Panc1 (cell line): ENCODE results near the gene PAK1IP1.

Experiments
- CTCF ChIP-seq: fragments of 450-650 bp; IDR thresholded peaks from 2 replicates; pipeline ENCODE4 v1.5.1; 2017; ENCODE audit warnings: mild to moderate bottlenecking
- POLR2AphosphoS5 ChIP-seq: IDR thresholded peaks from 2 replicates; pipeline ENCODE4 v1.6.1; 2012; ENCODE audit warnings: mild to moderate bottlenecking, low read depth, low read length, moderate library complexity
- TCF7L2 ChIP-seq: IDR thresholded peaks from 2 replicates; pipeline ENCODE4 v1.6.1; 2011; ENCODE audit warnings: mild to moderate bottlenecking, low read depth, low read length, inconsistent platforms

GRCh38 chr6:10676403-10676802 lies 18.4 kb upstream of the PAK1IP1 start:
- TF ChIP-seq CTCF (no peak), TCF7L2 (no peak), POLR2AphosphoS5 (no peak)
